Activated T-helper 17 cell treated with anti-CD3 and anti-CD28 coated beads, Interleukin-2, amount 50 U/mL, for 72 hours (primary cell): ENCODE data around the gene ARHGAP15. TPM values are rescaled to one million over a fixed set of nuclear protein-coding genes. Genes with fewer than 3 reads are reported as not detected.

Source experiments
- ATAC-seq: fragments of 150-1000 bp; cut with Tn5 transposase; replicated peaks from 2 replicates; pipeline ENCODE4 v1.10.0; 2021; ENCODE audit warnings: mild to moderate bottlenecking, moderate library complexity
- H3K27ac Mint-ChIP-seq: one replicate; pipeline ENCODE4 v1.8.0; 2022; ENCODE audit warnings: mixed read lengths
- H3K27me3 Mint-ChIP-seq: one replicate; pipeline ENCODE4 v1.8.0; 2022; ENCODE audit warnings: mixed read lengths
- H3K36me3 Mint-ChIP-seq: one replicate; pipeline ENCODE4 v1.8.0; 2022; ENCODE audit warnings: low read depth, mild to moderate bottlenecking, mixed read lengths
- H3K4me1 Mint-ChIP-seq: one replicate; pipeline ENCODE4 v1.8.0; 2022; ENCODE audit warnings: mixed read lengths
- H3K4me3 Mint-ChIP-seq: one replicate; pipeline ENCODE4 v1.8.0; 2022; ENCODE audit warnings: mild to moderate bottlenecking, mixed read lengths
- H3K9me3 Mint-ChIP-seq: one replicate; pipeline ENCODE4 v1.8.0; 2022; ENCODE audit warnings: mixed read lengths
- total RNA-seq, 2 donors: library from RNA; stranded (reverse); gene quantifications; one replicate each; pipeline ENCODE4 v1.2.3, GENCODE V29; 2022

Gene ARHGAP15
- total RNA-seq, 2 donors from 2014 or later, result 93.3 to 98.3 TPM

DNA sequence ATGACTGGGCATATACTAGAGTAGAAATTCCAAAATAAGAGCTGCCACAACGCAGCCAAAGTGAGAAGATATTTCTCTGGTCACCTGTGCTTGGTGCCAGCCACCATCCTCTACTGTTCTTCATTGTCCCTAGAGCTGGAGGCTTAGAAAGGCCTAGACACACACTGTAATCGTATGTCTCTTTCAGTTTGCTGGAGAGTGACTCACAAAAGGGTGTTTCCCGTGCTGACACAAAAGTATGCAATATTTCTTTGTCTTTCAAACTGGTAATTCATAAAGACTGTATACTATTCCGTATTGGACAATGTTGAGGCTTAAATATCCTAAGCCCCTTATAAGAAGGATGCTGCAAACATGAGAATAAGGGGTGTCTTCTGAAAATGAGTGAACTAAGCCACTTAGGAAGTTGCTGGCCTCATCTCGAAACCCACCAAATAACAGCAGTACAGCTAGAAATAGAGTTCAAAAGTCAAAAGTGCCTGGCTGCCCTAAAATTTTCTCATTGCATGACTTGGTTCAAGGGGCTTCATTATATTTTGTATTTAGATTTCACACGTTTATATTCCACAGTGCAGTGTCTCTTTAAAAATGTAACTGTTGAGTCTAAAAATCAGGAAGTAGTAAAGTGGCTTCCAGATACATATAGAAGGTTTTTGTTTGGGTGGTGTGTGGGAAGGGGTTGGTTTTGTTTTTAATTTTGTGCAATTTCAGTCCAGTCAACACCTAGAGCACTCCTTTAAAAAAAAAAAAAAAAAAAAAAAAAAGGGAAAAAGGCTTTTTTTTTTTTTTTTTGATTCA lies 601.1 kb downstream of the ARHGAP15 start:
- H3K9me3 Mint-ChIP-seq, result no peaks in the 10 kb centered on the region
- H3K4me3 Mint-ChIP-seq, result peak overlapping the region; percentile 78
- ATAC-seq, result peak; percentile 90
- peaks cover 50% of the 10 kb centered on the region for H3K4me1 Mint-ChIP-seq
- peaks cover 60% of the 10 kb centered on the region for H3K36me3 Mint-ChIP-seq
- H3K27me3 Mint-ChIP-seq, result no peaks in the 10 kb centered on the region
- H3K27ac Mint-ChIP-seq, result peak overlapping the region; percentile 84

DNA sequence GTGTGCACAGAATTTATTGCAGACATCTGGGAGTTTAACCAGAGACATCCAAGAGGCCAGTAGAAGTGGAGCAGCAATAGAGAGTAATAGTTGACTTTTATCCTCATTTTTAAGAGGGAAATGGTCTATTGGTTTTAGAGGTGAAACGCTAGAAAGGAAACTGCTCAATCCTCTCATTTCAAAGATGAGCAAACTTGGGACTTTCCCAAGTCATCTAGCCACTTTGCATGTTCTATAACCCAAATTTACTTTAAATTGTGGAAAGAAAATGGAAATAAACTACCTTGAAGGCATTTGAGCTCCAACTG lies 601.7 kb downstream of the ARHGAP15 start:
- peak; percentile 53 for ATAC-seq
- peaks cover 61% of the 10 kb centered on the region for H3K36me3 Mint-ChIP-seq
- no peaks in the 10 kb centered on the region for H3K9me3 Mint-ChIP-seq
- H3K27ac Mint-ChIP-seq, result peak overlapping the region; percentile 84
- H3K4me1 Mint-ChIP-seq, result peaks cover 45% of the 10 kb centered on the region
- H3K4me3 Mint-ChIP-seq, result peak overlapping the region; percentile 78
- H3K27me3 Mint-ChIP-seq, result no peaks in the 10 kb centered on the region

DNA sequence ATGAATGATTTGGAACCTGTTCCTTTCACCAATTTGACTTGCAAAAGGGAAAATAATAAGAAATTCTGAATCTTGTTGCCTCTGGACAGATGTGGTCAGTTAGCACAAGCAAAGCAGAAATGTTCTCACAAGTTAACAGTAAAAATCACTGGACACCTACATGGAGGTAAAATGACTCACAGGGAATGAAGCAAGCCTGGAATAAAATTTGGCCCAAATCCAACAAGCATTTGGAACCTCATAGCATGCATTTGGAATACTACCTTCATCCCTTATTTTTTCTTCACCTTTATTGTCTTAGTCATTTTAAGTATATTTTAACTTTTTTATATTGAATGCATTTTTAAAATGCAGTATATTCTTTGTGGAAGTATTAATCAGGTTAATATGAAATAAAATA lies 602.9 kb downstream of the ARHGAP15 start:
- H3K36me3 Mint-ChIP-seq, result peaks cover 55% of the 10 kb centered on the region

DNA sequence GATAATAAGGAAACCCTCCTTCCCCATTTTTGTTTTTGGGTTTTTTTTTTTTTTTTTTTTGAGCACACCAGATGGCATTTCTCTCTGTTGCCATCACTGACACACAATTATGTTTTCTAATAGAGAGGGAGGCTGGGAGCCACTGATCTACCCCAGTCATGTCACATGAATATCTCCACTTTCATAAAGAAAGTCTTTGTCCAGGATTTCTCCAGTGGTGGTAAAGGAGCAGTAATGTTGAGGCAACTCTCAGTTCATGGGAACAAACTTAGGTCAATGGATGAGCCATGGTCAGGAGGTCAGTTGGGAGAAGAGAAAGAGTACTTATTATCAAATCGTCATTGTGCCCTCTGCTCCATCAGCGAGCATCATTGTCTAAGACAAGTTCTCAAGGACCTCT lies 603.7 kb downstream of the ARHGAP15 start:
- Mint-ChIP-seq H3K27me3 (no peaks in the 10 kb centered on the region), H3K9me3 (no peaks in the 10 kb centered on the region), H3K27ac (no peak overlapping the region), H3K4me3 (no peak overlapping the region), H3K4me1 (peaks cover 34% of the 10 kb centered on the region), H3K36me3 (peaks cover 57% of the 10 kb centered on the region)
- no peak for ATAC-seq

More for the DNA sequence above, 602.9 kb downstream of the ARHGAP15 start:
- H3K27ac Mint-ChIP-seq, result no peak overlapping the region
- H3K9me3 Mint-ChIP-seq, result no peaks in the 10 kb centered on the region
- no peak overlapping the region for H3K4me3 Mint-ChIP-seq
- H3K4me1 Mint-ChIP-seq, result peaks cover 36% of the 10 kb centered on the region
- no peaks in the 10 kb centered on the region for H3K27me3 Mint-ChIP-seq
- no peak for ATAC-seq

DNA sequence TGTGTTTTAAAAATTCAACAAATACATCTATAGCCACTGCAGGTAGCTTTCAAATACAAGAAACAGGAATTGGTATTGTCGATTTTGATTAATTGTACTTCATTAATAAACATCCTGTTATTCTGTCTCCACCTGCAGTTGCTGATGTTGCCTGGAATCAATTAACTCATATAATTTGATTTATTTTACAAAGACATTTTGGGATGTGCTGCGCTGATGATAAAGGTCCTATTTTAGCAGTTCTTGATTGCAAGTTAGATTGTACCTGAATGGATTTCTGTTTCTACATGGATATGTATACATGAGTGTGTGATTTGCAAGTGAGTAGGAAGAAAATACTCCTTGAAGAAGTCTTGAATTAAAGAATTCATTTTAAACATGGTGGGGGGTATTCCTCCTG lies 605.3 kb downstream of the ARHGAP15 start:
- Mint-ChIP-seq H3K27me3 (no peaks in the 10 kb centered on the region), H3K4me1 (peaks cover 19% of the 10 kb centered on the region)
- no peak for ATAC-seq

DNA sequence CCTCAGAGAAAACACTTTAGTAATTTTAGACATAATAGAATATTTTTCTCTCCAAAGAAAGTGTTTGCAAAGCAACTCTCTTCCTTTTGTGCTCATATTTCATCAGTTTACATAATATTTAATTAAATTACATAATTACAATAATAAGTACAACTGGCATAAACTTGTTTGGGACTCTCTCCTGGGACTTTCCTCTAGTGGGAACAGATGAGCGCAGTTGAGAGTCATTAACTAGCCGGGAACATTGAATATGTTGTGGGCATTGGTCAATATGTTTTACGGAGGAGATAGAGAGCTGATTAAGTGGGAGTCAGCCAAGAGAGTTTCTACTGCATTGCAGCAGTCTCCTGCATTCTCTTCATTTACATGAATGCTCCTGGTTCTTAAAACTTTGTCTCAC lies 607.7 kb downstream of the ARHGAP15 start:
- H3K4me3 Mint-ChIP-seq, result no peak overlapping the region
- H3K27me3 Mint-ChIP-seq, result no peaks in the 10 kb centered on the region
- peaks cover 5% of the 10 kb centered on the region for H3K4me1 Mint-ChIP-seq
- H3K27ac Mint-ChIP-seq, result no peak overlapping the region
- no peaks in the 10 kb centered on the region for H3K9me3 Mint-ChIP-seq
- no peak for ATAC-seq
- H3K36me3 Mint-ChIP-seq, result peaks cover 69% of the 10 kb centered on the region

More for the DNA sequence above, 605.3 kb downstream of the ARHGAP15 start:
- Mint-ChIP-seq H3K9me3 (no peaks in the 10 kb centered on the region), H3K27ac (no peak overlapping the region), H3K4me3 (no peak overlapping the region), H3K36me3 (peaks cover 65% of the 10 kb centered on the region)

DNA sequence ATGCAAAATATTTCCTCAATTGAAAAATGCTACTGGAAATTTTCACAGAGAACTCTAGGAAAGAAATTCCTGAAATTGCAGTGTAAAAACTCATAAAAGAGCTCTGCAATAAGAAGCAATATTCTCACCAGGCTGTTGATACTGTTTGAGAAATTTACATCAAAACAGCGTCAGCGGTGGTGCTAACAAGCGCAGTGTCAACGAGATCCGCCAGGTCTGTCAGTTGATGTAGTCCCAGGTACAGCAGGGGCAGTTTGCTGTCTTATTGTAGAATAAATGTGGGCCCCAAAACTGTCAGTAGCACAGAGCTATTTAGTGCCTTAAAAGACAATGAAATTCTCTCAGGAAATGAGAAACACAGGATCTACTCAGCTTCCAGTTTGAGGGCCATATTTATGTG lies 611.2 kb downstream of the ARHGAP15 start:
- Mint-ChIP-seq H3K9me3 (no peaks in the 10 kb centered on the region), H3K4me3 (no peak overlapping the region), H3K36me3 (peaks cover 58% of the 10 kb centered on the region), H3K27ac (no peak overlapping the region), H3K27me3 (no peaks in the 10 kb centered on the region), H3K4me1 (peaks cover 13% of the 10 kb centered on the region)
- ATAC-seq, result no peak

DNA sequence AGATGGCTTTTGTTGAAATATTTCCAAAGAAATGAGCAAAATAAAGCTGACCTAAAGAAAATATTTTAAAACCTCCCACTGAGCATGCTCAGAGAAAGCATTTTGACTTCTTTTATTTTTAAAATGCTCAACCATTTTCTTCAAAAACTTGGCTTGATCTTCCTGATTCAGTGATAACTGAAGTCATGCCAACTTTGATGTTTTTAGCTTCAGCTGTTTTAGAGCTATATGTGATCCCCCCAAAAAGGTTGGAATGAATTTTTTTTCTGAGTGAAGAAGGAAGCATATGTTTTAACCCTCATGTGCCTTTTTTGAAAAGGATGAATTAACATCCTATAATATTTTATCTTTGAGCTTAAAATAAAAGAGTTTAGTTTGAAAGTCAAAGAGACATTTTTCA lies 612.0 kb downstream of the ARHGAP15 start:
- Mint-ChIP-seq H3K27ac (peak overlapping the region; percentile 43), H3K36me3 (peaks cover 60% of the 10 kb centered on the region), H3K4me3 (no peak overlapping the region), H3K4me1 (peaks cover 13% of the 10 kb centered on the region), H3K27me3 (no peaks in the 10 kb centered on the region), H3K9me3 (no peaks in the 10 kb centered on the region)
- ATAC-seq, result no peak

DNA sequence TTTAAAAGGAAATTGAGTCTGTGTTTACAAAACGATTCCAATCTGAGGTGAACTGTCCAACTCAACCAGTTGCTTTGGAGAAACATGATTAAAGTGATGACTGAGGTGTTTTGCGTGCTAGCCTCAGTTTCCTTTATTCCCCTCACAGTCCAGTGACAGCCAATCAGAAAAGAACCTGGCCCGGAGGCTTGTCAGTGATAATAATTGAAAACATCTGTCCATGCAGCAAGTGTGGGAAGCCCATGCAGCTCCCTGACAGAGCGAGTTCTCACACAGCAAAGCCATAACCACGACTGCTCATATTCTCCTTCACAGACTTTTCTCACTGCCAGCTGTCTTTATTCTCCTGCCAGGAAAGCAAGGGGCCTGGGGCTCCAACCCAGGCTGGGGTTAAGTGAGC lies 613.4 kb downstream of the ARHGAP15 start:
- peak overlapping the region; percentile 61 for H3K27ac Mint-ChIP-seq
- no peaks in the 10 kb centered on the region for H3K27me3 Mint-ChIP-seq
- peaks cover 13% of the 10 kb centered on the region for H3K4me1 Mint-ChIP-seq
- H3K36me3 Mint-ChIP-seq, result peaks cover 61% of the 10 kb centered on the region
- ATAC-seq, result no peak
- no peak overlapping the region for H3K4me3 Mint-ChIP-seq
- H3K9me3 Mint-ChIP-seq, result no peaks in the 10 kb centered on the region

DNA sequence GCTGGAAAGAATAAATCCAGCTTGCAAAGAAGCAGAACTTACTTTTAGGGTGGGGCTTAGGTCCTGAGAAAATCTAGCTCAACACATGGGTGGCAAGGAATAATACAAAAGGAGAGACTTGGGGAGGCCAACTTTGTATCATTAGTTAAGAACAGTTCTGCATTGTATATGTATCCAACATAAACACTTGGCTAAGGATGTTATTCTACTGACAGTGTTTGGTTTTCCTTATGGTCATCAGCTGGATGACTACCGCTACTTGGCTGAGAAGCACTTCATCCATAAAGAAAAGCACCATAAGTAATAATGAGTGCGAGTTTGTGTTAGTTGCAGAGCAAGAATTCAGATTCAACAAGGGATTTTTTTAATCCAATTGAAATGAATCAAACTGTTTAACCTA lies 614.9 kb downstream of the ARHGAP15 start:
- no peak for ATAC-seq
- H3K27ac Mint-ChIP-seq, result no peak overlapping the region
- peaks cover 13% of the 10 kb centered on the region for H3K4me1 Mint-ChIP-seq
- H3K9me3 Mint-ChIP-seq, result no peaks in the 10 kb centered on the region
- H3K27me3 Mint-ChIP-seq, result no peaks in the 10 kb centered on the region
- peaks cover 52% of the 10 kb centered on the region for H3K36me3 Mint-ChIP-seq
- no peak overlapping the region for H3K4me3 Mint-ChIP-seq

DNA sequence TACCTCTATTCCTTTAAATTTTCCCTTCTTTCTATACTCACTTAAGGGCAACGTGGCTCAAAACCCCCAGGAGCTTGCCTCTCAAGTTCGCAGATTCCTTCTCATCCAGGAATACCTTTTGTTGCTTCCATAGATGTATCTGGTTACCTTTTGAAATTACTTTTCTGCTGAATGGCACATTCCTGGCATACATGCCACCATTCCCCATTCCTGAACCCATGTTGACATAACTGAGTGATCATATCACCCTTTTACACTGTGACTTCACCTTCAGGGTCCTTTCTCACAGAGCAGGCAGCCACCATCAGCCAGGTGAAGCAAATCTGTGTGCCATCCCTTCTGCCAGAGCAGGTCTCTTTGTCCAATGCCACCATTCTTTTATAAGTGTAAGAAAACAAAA lies 615.8 kb downstream of the ARHGAP15 start:
- Mint-ChIP-seq H3K4me1 (peaks cover 13% of the 10 kb centered on the region), H3K27me3 (no peaks in the 10 kb centered on the region), H3K27ac (peak overlapping the region; percentile 39), H3K9me3 (no peaks in the 10 kb centered on the region), H3K36me3 (peaks cover 45% of the 10 kb centered on the region), H3K4me3 (no peak overlapping the region)
- ATAC-seq, result no peak

DNA sequence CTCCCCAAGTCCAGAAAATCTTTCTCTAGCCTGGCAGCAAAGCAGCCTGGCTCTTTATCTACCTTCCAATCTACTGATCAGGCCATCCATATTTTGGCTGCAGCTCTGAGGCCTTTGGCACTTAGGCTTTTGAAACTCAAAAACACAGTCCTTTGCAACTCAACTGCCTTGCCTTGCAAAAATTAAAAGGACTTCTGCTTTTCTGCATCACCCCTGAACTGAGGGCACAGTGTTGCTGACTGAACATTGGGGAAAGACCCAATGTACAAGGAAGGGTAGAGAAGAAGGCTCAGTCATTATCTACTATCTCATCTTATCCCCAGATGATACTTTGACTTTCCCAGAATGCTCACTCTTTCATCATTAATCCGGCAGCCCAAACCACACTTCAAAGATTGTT lies 625.5 kb downstream of the ARHGAP15 start:
- Mint-ChIP-seq H3K4me3 (no peak overlapping the region), H3K9me3 (no peaks in the 10 kb centered on the region), H3K27ac (peak overlapping the region; percentile 26), H3K36me3 (peaks cover 25% of the 10 kb centered on the region), H3K27me3 (no peaks in the 10 kb centered on the region), H3K4me1 (peaks cover 7% of the 10 kb centered on the region)
- ATAC-seq, result no peak

DNA sequence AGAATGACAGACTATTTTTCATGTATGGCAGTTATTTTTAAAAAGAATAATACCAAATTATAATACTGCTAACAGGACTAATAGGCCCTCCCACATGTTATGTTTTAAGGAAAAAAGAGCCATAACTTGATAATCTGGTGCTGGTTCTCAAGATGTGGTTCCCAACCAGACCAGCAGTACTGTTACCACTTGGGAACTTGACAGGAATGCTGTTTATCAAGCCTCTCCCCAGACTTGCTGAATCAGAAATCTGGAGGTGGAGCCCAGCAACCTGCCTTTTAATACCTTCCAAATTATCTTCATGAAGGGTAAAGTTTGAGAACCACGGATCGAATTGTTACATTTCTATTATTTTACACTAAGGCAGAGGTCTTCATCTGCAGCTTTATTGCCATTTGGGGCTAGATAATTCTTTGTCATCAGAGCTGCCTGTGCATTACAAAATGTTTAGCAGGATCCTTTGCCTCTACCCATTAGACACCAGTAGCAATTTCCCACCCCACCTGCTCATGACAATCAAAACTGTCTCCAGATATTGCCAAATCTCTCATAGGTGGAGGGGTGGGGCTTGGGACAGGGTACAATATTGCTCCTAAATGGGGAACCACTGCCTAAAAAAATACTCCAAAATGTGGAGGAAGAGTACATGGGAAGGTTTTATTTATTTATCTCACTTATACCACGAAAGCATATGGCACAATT lies 629.6 kb downstream of the ARHGAP15 start:
- Mint-ChIP-seq H3K9me3 (no peaks in the 10 kb centered on the region), H3K4me3 (no peak overlapping the region), H3K4me1 (no peaks in the 10 kb centered on the region), H3K27me3 (no peaks in the 10 kb centered on the region), H3K36me3 (peaks cover 12% of the 10 kb centered on the region), H3K27ac (no peak overlapping the region)
- no peak for ATAC-seq

DNA sequence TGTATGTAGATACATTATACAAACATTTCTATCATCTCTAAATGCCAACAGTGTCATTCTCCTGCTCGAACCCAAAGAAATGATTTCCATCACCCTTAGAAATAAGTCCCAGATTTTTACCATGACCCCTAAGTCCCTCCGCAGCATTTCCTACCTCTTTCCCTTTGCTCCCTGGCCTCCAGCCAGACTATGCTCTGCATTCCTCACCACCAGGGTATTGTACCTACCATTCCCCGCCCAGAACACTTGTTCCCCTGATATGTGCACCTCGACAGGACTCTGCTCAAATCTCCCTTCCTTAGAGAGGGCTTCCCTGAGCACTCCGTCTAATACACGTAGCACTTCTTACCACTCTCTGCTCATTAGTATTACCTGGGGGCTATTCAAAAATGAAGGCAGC lies 630.2 kb downstream of the ARHGAP15 start:
- peaks cover 16% of the 10 kb centered on the region for H3K36me3 Mint-ChIP-seq
- no peaks in the 10 kb centered on the region for H3K9me3 Mint-ChIP-seq
- ATAC-seq, result no peak
- no peak overlapping the region for H3K27ac Mint-ChIP-seq
- no peak overlapping the region for H3K4me3 Mint-ChIP-seq
- peaks cover 3% of the 10 kb centered on the region for H3K4me1 Mint-ChIP-seq
- no peaks in the 10 kb centered on the region for H3K27me3 Mint-ChIP-seq

DNA sequence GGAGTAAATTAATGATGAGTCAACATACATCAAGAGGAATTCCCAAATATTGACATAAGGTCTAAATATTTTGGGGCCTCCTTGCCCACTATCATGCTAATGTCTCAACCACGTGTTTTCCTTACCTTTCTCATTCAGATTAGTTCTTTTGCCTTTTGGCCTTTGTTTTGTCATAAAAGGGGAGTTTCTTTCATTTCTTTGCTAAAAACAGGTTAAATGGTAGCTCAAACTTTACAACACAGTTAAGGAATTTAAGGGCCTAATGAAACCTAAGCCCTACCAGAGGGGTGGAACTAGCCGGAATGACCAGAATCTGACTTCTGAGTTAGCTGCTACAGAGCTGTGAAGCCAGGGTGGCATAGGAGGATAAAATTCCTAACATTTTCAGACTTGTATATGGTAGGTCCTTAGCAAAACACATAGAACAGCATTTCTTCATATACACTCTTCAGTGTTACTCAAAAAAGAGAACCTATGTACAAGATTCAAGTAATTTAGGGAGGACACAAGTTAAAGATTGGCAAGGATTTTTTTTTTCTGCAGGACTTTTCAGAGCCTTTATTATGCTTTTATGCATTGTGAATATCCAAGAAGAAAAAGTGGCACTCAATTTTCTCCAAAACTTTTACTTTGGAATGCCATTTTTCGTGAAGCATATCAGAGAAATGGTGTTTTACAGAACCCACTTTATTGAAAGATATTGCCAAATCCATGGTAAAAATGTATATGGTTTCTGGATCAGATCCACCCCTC lies 633.1 kb downstream of the ARHGAP15 start:
- Mint-ChIP-seq H3K4me1 (peaks cover 6% of the 10 kb centered on the region), H3K4me3 (no peak overlapping the region), H3K36me3 (peaks cover 26% of the 10 kb centered on the region), H3K27me3 (no peaks in the 10 kb centered on the region), H3K27ac (peak overlapping the region; percentile 55), H3K9me3 (no peaks in the 10 kb centered on the region)
- ATAC-seq, result no peak
